KMS-11 (cell line): ENCODE results near the gene SCGB3A2.

ENCODE experiments used
- H2AFZ ChIP-seq: fragments of 200-600 bp; sonication (generic); 2 replicates; pipeline ENCODE4 v1.6.1; 2016; ENCODE audit warnings: antibody characterized with exemption, mixed run types, low read depth
- H3K27ac ChIP-seq: fragments of 200-600 bp; sonication (generic); 2 replicates; pipeline ENCODE4 v1.6.1; 2016; ENCODE audit warnings: mild to moderate bottlenecking, mixed run types
- H3K27me3 ChIP-seq: fragments of 200-600 bp; sonication (generic); 2 replicates; pipeline ENCODE4 v1.6.1; 2017; ENCODE audit warnings: mild to moderate bottlenecking, low read depth, mixed run types, moderate library complexity; ENCODE audit not compliant: insufficient read depth
- H3K36me3 ChIP-seq: fragments of 200-600 bp; sonication (generic); 2 replicates; pipeline ENCODE4 v1.6.1; 2017; ENCODE audit warnings: mild to moderate bottlenecking, mixed run types; ENCODE audit not compliant: insufficient read depth
- H3K4me1 ChIP-seq: fragments of 200-600 bp; sonication (generic); 2 replicates; pipeline ENCODE4 v1.6.1; 2016; ENCODE audit warnings: mild to moderate bottlenecking, low read depth, mixed run types; ENCODE audit not compliant: poor library complexity, severe bottlenecking
- H3K4me2 ChIP-seq: fragments of 200-600 bp; sonication (generic); 2 replicates; pipeline ENCODE4 v1.7.0; 2016; ENCODE audit warnings: mild to moderate bottlenecking, mixed run types
- H3K4me3 ChIP-seq: fragments of 200-600 bp; sonication (generic); IDR thresholded peaks from 2 replicates; pipeline ENCODE4 v1.6.1; 2017; ENCODE audit warnings: low read depth, low read length, mixed read lengths; ENCODE audit not compliant: insufficient read depth
- H3K79me2 ChIP-seq: fragments of 200-600 bp; sonication (generic); 2 replicates; pipeline ENCODE4 v1.6.1; 2016; ENCODE audit warnings: low read depth, mixed run types; ENCODE audit not compliant: insufficient read depth
- H3K9ac ChIP-seq: fragments of 200-600 bp; sonication (generic); 2 replicates; pipeline ENCODE4 v1.6.1; 2016; ENCODE audit warnings: mild to moderate bottlenecking, mixed run types
- H4K20me1 ChIP-seq: fragments of 200-600 bp; sonication (generic); 2 replicates; pipeline ENCODE4 v1.6.1; 2016; ENCODE audit warnings: mild to moderate bottlenecking, mixed run types; ENCODE audit not compliant: insufficient read depth
- TF ChIP-seq, protein P1 (sequence below): fragments of 200-600 bp; sonication (generic); conservative IDR thresholded peaks from 2 replicates; pipeline ENCODE4 v1.6.1; 2017; ENCODE audit warnings: low read depth, mild to moderate bottlenecking, antibody characterized with exemption, low read length, moderate library complexity, mixed read lengths

The SCGB3A2 gene

DNA sequence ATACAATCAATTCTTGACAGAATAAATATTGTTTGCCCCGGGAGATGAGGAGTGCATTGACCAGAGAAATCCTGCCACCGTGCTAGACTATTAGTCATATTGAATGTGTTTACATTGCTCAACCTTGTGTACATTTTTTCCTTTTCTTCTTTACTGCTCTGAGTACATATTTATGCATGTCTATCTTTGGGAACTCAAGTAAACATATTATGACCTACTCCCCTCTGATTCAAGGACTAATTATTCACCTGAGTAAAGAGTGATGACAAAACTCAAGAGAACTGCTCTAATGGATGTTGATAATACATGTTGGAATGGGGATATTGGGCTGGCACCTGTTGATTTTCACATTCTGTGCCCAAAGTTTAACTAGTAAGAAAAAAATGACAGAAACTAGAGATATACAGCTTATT lies 43.1 kb upstream of the SCGB3A2 start:
- Histone ChIP-seq H3K4me1 (no peaks in the 10 kb centered on the region), H3K36me3 (no peaks in the 10 kb centered on the region), H3K27me3 (no peaks in the 10 kb centered on the region), H3K9ac (no peak overlapping the region), H3K4me3 (no peak overlapping the region), H4K20me1 (no peaks in the 10 kb centered on the region), H3K4me2 (no peak overlapping the region), H2AFZ (no peak overlapping the region), H3K79me2 (no peaks in the 10 kb centered on the region), H3K27ac (no peak overlapping the region)
- TF ChIP-seq, protein P1, sequence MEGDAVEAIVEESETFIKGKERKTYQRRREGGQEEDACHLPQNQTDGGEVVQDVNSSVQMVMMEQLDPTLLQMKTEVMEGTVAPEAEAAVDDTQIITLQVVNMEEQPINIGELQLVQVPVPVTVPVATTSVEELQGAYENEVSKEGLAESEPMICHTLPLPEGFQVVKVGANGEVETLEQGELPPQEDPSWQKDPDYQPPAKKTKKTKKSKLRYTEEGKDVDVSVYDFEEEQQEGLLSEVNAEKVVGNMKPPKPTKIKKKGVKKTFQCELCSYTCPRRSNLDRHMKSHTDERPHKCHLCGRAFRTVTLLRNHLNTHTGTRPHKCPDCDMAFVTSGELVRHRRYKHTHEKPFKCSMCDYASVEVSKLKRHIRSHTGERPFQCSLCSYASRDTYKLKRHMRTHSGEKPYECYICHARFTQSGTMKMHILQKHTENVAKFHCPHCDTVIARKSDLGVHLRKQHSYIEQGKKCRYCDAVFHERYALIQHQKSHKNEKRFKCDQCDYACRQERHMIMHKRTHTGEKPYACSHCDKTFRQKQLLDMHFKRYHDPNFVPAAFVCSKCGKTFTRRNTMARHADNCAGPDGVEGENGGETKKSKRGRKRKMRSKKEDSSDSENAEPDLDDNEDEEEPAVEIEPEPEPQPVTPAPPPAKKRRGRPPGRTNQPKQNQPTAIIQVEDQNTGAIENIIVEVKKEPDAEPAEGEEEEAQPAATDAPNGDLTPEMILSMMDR, result no peak

DNA sequence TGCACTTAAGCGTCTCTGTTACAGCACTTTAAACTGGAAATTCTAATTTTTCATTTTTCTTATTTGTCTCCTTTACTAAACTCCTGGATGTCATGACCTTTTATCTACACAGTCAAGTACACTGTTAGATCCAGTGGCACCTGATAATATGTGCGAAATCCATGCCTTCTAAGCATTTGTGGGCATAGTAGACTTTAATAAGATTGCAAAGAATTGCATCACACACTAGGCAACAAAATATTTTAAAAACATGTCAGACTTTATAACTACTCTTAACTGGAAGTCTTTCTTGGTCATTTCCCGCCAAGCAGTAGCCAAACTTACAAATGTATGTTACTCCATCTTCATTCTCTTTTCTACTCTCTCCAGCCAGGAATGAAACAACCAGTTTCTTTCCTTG lies 42.1 kb upstream of the SCGB3A2 start:
- H3K4me2 ChIP-seq, result no peak overlapping the region
- H4K20me1 ChIP-seq, result no peaks in the 10 kb centered on the region
- no peaks in the 10 kb centered on the region for H3K36me3 ChIP-seq
- no peak overlapping the region for H3K4me3 ChIP-seq
- no peak overlapping the region for H2AFZ ChIP-seq
- H3K27ac ChIP-seq, result no peak overlapping the region
- H3K27me3 ChIP-seq, result no peaks in the 10 kb centered on the region
- H3K4me1 ChIP-seq, result no peaks in the 10 kb centered on the region
- TF ChIP-seq, protein P1, result no peak
- no peak overlapping the region for H3K9ac ChIP-seq
- H3K79me2 ChIP-seq, result no peaks in the 10 kb centered on the region

DNA sequence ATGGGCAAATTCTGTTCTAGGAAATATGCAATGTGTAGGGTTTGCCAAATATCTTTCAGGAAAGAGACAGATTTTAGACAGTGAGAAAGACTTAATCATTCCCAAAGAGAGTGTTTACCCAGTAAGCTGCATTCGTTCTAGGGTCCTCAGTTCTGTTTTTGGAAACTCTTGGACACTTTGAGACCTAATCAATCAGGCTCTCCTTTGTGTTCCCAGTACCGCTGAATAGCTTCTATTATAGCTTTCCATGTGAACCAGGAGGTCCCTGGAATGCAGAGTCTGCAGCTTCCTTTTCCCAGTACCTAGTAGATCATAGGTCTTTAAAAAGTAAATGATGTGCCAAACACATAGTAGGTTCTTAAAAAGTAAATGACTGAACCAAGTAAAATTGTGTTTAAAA lies 35.6 kb upstream of the SCGB3A2 start:
- no peaks in the 10 kb centered on the region for H3K4me1 ChIP-seq
- H3K27me3 ChIP-seq, result no peaks in the 10 kb centered on the region
- H3K4me3 ChIP-seq, result no peak overlapping the region
- no peaks in the 10 kb centered on the region for H3K36me3 ChIP-seq
- H3K4me2 ChIP-seq, result no peak overlapping the region
- no peak overlapping the region for H2AFZ ChIP-seq
- no peak overlapping the region for H3K27ac ChIP-seq
- TF ChIP-seq, protein P1, result no peak
- H4K20me1 ChIP-seq, result no peaks in the 10 kb centered on the region
- no peaks in the 10 kb centered on the region for H3K79me2 ChIP-seq
- H3K9ac ChIP-seq, result no peak overlapping the region

DNA sequence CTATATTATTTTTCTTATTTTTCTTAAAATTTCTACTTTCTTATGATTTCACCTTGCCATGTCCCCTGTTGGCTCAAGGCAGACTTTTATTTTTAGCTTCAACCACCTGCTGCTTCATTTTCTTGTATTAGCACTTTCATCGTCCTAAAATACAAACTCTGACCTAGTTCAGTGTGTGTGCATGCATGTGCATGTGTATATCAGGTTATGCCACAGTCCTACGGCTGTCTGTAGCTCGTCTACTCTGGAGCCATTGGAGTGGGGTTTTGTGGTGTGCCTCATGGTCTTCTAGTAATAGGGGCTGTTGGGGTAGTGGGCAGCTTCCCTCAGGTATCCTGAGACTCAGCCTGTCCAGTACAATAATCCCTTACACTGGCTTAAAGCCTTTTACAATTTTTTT lies 33.7 kb upstream of the SCGB3A2 start:
- no peaks in the 10 kb centered on the region for H3K27me3 ChIP-seq
- H3K4me2 ChIP-seq, result no peak overlapping the region
- no peak overlapping the region for H3K9ac ChIP-seq
- no peak overlapping the region for H3K27ac ChIP-seq
- no peaks in the 10 kb centered on the region for H3K79me2 ChIP-seq
- no peaks in the 10 kb centered on the region for H3K4me1 ChIP-seq
- no peaks in the 10 kb centered on the region for H3K36me3 ChIP-seq
- H3K4me3 ChIP-seq, result no peak overlapping the region
- TF ChIP-seq, protein P1, result no peak
- H2AFZ ChIP-seq, result no peak overlapping the region
- no peaks in the 10 kb centered on the region for H4K20me1 ChIP-seq

DNA sequence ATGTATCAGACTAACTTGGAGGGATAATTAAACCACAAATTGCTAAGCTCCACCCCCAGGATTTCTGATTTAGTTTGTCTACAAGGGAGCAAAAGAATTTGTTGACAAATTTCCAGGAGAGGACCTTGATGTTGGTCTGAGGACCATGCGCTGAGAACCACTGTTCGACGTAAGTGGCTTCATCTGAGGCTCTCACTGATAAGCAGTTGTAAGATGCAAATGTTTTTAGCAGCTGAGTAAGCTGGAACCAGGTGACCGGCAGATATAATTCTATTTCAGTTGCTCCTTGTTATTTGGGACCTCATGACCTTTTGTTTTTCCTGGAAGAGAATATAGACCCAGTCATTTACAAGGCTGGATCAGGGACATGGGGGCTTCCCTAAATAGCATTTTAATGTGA lies 32.9 kb upstream of the SCGB3A2 start:
- H4K20me1 ChIP-seq, result no peaks in the 10 kb centered on the region
- H3K36me3 ChIP-seq, result no peaks in the 10 kb centered on the region
- H3K27me3 ChIP-seq, result no peaks in the 10 kb centered on the region
- no peak overlapping the region for H3K27ac ChIP-seq
- H3K79me2 ChIP-seq, result no peaks in the 10 kb centered on the region
- no peak overlapping the region for H3K9ac ChIP-seq
- no peaks in the 10 kb centered on the region for H3K4me1 ChIP-seq
- no peak overlapping the region for H3K4me3 ChIP-seq
- TF ChIP-seq, protein P1, result no peak
- H3K4me2 ChIP-seq, result no peak overlapping the region
- H2AFZ ChIP-seq, result no peak overlapping the region
